Lower lobe of right lung (tissue), 2 donors: ENCODE measurements around the gene FYB1. TPM values are rescaled to one million over a fixed set of nuclear protein-coding genes. Genes with fewer than 3 reads are reported as not detected.

Experiments used
- ATAC-seq, 2 donors: fragments of 200-7000 bp; cut with Tn5 transposase; one replicate each; pipeline ENCODE4 v1.9.1; 2020 to 2022; ENCODE audit warnings: mild to moderate bottlenecking in 2 of 2, moderate library complexity in 2 of 2
- DNase-seq: peaks from one replicate; pipeline ENCODE4 v3.0.0-alpha.2; 2020
- H3K27ac ChIP-seq: fragments of 200-600 bp; one replicate; pipeline ENCODE4 v1.8.0; 2022
- H3K27me3 ChIP-seq: fragments of 200-600 bp; one replicate; pipeline ENCODE4 v1.8.0; 2022; ENCODE audit warnings: low read depth
- H3K36me3 ChIP-seq: fragments of 200-600 bp; one replicate; pipeline ENCODE4 v1.8.0; 2022; ENCODE audit warnings: mild to moderate bottlenecking
- H3K4me1 ChIP-seq: fragments of 200-600 bp; one replicate; pipeline ENCODE4 v1.8.0; 2022
- H3K4me3 ChIP-seq: fragments of 200-600 bp; one replicate; pipeline ENCODE4 v1.8.0; 2022; ENCODE audit warnings: mild to moderate bottlenecking
- H3K9me3 ChIP-seq: fragments of 200-600 bp; one replicate; pipeline ENCODE4 v1.8.0; 2022
- intact Hi-C: fragments of 100-400 bp; cut with DNase I; formaldehyde crosslinking; loops from one replicate; pipeline ENCODE4 v1.11.0; 2022
- total RNA-seq: library from RNA; stranded (reverse); fragmentation: NEBNext Ultra II Directional; extraction: Animal tissue kit (Norgen Biotek cat#: 25700); gene quantifications from one replicate; pipeline ENCODE4 v1.2.1, GENCODE V29; 2021
- TF ChIP-seq, protein P1 (sequence below): fragments of 200-600 bp; IDR thresholded peaks from one replicate; pipeline ENCODE4 v1.8.0; 2022; ENCODE audit warnings: antibody characterized with exemption, mild to moderate bottlenecking
- donor health status: DM: no; HTN: yes; CAD: no; lungs with severe emphysema.

Gene FYB1
- total RNA-seq, 1 donor from 2014 or later, result 51.0 TPM

DNA sequence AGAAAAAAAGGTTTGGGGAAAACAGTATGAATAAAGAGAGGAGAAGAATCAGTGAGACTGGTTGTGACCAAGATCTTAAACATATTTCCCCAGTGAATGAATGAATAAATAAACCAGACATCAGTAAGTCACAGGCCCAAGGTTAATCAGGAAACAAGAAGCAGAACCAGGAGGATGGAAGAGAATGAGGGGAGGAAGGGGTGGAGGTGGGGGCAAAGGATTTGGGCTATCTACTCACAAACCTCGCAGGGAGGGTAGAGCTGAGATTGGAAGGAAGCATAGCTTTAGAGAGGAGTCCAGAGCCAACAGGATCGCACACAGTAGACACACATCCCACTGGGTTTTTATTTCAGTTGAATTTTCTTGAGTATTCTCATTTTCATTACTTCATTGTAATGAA lies 97.4 kb downstream of the FYB1 start:
- no peak for ATAC-seq
- no peak for DNase-seq

DNA sequence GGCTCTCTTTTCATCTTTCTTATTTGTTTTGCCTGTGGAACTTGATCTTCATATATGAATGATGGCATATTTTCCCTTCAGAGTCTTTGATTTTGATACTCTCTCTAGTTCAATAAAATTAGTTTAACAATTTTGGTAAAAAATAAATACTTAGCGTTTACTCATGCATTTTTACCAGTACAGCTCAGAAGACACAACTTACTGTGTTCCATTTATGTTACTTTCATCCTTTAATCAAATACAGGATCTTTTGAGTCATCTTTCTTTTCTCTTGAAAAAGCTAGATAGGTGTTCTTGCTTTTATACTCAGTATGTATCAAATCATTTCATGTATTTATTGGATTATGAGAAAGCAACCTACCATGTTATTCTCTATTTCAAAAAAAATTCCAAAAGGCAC lies 98.0 kb downstream of the FYB1 start:
- ATAC-seq (no peak), DNase-seq (no peak)
- intact Hi-C loops, result no loop called here
- TF ChIP-seq, protein P1, sequence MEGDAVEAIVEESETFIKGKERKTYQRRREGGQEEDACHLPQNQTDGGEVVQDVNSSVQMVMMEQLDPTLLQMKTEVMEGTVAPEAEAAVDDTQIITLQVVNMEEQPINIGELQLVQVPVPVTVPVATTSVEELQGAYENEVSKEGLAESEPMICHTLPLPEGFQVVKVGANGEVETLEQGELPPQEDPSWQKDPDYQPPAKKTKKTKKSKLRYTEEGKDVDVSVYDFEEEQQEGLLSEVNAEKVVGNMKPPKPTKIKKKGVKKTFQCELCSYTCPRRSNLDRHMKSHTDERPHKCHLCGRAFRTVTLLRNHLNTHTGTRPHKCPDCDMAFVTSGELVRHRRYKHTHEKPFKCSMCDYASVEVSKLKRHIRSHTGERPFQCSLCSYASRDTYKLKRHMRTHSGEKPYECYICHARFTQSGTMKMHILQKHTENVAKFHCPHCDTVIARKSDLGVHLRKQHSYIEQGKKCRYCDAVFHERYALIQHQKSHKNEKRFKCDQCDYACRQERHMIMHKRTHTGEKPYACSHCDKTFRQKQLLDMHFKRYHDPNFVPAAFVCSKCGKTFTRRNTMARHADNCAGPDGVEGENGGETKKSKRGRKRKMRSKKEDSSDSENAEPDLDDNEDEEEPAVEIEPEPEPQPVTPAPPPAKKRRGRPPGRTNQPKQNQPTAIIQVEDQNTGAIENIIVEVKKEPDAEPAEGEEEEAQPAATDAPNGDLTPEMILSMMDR, result no peak
- Histone ChIP-seq H3K27ac (no peak overlapping the region), H3K4me3 (no peak overlapping the region), H3K36me3 (peaks cover 6% of the 10 kb centered on the region), H3K4me1 (no peaks in the 10 kb centered on the region), H3K9me3 (no peaks in the 10 kb centered on the region), H3K27me3 (no peaks in the 10 kb centered on the region)

More for the DNA sequence above, 97.4 kb downstream of the FYB1 start:
- H3K9me3 ChIP-seq, result no peaks in the 10 kb centered on the region
- intact Hi-C loops, result no loop called here
- TF ChIP-seq, protein P1, result no peak
- H3K36me3 ChIP-seq, result peaks cover 6% of the 10 kb centered on the region
- no peak overlapping the region for H3K27ac ChIP-seq
- no peaks in the 10 kb centered on the region for H3K4me1 ChIP-seq
- no peaks in the 10 kb centered on the region for H3K27me3 ChIP-seq
- no peak overlapping the region for H3K4me3 ChIP-seq

DNA sequence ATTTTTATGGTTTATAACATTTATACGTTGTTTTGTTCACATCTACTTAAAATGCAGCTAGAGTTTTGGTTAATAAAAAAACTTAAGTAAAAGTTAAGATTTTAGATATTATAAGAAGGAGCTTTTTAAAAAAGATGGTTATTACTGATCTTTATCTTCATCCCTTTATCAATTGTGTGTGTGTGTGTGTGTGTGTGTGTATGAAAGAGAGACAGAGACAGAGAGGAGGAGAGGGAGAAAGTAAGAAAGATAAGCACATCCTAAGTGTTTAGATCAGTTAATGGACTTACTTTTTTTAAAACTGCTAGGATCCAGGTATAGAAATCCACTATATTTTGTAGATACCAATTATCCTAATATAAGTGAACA lies 99.3 kb downstream of the FYB1 start:
- intact Hi-C loops, result no loop called here
- no peak for DNase-seq
- no peak overlapping the region for H3K4me3 ChIP-seq

DNA sequence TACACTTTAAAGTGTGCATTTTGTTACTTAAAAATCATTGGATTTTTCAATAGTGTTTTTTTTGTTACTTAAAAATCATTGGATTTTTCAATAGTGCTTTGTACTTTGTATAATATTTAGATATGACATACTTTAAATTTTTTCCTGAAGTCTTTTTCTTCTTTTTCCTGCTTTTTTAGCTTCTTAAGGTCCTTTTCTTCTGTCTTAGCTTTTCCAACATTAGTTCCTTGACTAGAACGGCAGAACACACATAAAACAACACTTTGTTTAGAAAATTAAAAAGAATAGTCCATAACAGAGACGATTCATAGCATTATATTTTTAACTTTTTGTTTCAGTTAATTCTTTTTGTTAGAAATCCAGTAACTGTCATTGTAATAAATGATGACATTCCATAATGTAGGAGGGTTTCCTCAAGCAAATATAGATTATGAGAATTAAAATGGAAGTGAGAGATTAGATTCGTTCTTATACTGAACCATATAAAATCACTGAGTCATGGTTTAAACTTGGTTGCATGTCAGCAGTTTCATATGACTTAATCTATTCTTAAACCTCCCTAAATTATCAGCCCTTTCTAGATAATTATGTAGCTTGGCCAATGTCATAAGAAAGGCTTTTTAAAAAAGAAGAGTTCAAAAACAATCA lies 99.8 kb downstream of the FYB1 start:
- no peaks in the 10 kb centered on the region for H3K4me1 ChIP-seq
- DNase-seq (no peak), ATAC-seq (no peak)
- H3K27me3 ChIP-seq, result no peaks in the 10 kb centered on the region
- no peak overlapping the region for H3K27ac ChIP-seq
- no peaks in the 10 kb centered on the region for H3K9me3 ChIP-seq
- H3K36me3 ChIP-seq, result peaks cover 6% of the 10 kb centered on the region
- intact Hi-C loops, result no loop called here
- TF ChIP-seq, protein P1, result no peak
- H3K4me3 ChIP-seq, result no peak overlapping the region

More for the DNA sequence above, 99.3 kb downstream of the FYB1 start:
- Histone ChIP-seq H3K27ac (no peak overlapping the region), H3K36me3 (peaks cover 6% of the 10 kb centered on the region), H3K4me1 (no peaks in the 10 kb centered on the region), H3K9me3 (no peaks in the 10 kb centered on the region), H3K27me3 (no peaks in the 10 kb centered on the region)
- no peak for ATAC-seq
- TF ChIP-seq, protein P1, result no peak

DNA sequence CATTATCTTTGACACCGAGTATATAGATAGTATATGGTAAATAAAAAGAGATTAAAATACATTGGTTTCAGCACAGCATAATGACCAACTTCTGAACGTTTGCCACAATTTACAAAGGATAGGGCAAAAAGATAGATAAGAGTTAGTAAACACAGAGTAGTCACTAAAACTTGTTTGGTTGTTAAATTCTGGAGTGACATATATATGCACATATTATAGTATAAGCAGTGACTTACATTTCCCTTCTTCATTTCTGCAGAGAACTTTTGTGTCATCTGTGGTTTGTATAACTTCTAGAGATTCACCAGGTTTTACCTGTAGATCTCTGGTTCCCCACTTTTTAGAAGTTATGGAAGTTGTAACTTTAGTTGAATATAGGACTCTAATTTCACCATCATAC lies 100.7 kb downstream of the FYB1 start:
- H3K27me3 ChIP-seq, result no peaks in the 10 kb centered on the region
- ATAC-seq (no peak), DNase-seq (no peak)
- H3K4me1 ChIP-seq, result no peaks in the 10 kb centered on the region
- no peaks in the 10 kb centered on the region for H3K9me3 ChIP-seq
- no peak overlapping the region for H3K4me3 ChIP-seq
- TF ChIP-seq, protein P1, result no peak
- H3K27ac ChIP-seq, result no peak overlapping the region
- intact Hi-C loops, result no loop called here
- peaks cover 6% of the 10 kb centered on the region for H3K36me3 ChIP-seq
